Panc1 (cell line): ENCODE data around the gene ASB1.

Experiments used
- CTCF ChIP-seq: fragments of 450-650 bp; IDR thresholded peaks from 2 replicates; pipeline ENCODE4 v1.5.1; 2017; ENCODE audit warnings: mild to moderate bottlenecking
- TCF7L2 ChIP-seq: IDR thresholded peaks from 2 replicates; pipeline ENCODE4 v1.6.1; 2011; ENCODE audit warnings: mild to moderate bottlenecking, low read depth, low read length, inconsistent platforms

GRCh38 chr2:238461051-238461450, 34.3 kb downstream of the ASB1 start:
- TF ChIP-seq TCF7L2, result no peak
- TF ChIP-seq CTCF, result no peak
